Measurements from ENCODE around the gene SCYL3.
"Not testable (repeated sequence)": the region's sequence is repeated elsewhere in the genome, so short reads cannot be mapped to it uniquely, and the experiment has no call there.

Gene SCYL3, protein sequence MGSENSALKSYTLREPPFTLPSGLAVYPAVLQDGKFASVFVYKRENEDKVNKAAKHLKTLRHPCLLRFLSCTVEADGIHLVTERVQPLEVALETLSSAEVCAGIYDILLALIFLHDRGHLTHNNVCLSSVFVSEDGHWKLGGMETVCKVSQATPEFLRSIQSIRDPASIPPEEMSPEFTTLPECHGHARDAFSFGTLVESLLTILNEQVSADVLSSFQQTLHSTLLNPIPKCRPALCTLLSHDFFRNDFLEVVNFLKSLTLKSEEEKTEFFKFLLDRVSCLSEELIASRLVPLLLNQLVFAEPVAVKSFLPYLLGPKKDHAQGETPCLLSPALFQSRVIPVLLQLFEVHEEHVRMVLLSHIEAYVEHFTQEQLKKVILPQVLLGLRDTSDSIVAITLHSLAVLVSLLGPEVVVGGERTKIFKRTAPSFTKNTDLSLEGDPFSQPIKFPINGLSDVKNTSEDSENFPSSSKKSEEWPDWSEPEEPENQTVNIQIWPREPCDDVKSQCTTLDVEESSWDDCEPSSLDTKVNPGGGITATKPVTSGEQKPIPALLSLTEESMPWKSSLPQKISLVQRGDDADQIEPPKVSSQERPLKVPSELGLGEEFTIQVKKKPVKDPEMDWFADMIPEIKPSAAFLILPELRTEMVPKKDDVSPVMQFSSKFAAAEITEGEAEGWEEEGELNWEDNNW

GRCh38 chr1:169893645-169894423, at the start of gene SCYL3:
Gene SCYL3, minus strand, starts transcription at chr1:169893896. Its CDS starts 5,056 bp downstream, at chr1:169888840.
- peak; percentile 93 for DNase-seq (ENCODE audit: low read depth)

DNA sequence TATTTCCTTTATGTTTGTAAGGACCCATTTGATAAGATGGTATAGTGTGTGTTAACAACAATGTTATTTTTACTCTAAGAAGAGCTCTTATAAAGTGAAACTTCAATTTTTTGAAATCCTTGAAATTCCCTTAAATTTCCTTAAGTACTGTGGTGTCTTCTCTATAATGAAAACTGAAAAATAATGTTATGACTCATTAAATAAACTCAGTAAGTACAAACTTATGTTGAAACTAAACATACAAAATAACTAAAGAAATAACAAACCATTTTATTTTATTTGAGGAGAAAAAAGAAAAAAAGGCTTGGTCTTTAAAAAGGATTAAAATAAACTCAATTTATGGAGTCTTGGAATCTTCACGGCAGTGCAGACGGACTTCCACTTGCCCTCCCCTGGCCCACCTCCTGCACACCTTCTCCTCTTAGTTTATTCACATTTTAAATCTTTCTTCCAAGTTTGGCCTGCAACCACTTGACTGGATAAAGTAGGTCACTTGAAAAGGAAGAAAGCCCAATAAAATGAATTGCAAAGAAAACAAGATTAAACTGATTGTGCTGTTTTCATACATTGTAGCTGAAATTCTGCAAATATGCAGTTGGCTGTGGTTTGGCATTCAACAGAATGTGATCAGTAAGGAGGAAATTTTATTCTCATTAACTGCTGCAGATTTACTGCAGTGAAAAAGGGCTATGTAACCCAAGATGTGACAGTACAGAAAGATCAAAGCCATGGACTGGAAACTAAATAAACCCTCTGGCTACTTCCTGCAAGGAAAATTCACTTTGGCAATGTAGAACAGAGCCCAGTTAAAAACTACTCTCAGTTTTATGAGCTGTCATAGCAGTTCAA, 48.5 kb upstream of the SCYL3 start:
- DNase-seq (ENCODE audit: low read depth) = no peak

GRCh38 chr1:169933984-169934725, 40.5 kb upstream of the SCYL3 start:
- peak; percentile 81 for DNase-seq (ENCODE audit: low read depth)

DNA sequence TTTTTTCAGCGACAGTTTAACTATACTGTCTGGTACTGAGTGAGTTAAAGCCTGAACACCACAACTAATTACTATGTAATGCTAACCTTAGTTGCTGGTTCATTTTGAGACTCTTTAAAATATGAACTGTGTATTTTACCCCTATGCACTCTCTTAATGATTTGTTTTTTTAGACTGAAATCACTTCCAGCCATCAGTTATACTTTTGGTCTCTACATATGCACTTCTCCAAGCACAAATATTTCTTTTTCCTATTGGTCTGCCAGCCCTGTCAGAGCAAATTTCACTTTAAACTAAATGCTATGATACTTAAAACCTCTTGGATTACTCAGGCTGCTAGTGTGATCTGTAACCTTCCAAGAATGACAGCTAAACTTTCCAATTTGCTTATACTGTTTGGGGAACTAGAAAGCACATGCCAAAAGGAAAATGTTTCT, 38.1 kb upstream of the SCYL3 start:
- no peak for DNase-seq (ENCODE audit: low read depth)

DNA sequence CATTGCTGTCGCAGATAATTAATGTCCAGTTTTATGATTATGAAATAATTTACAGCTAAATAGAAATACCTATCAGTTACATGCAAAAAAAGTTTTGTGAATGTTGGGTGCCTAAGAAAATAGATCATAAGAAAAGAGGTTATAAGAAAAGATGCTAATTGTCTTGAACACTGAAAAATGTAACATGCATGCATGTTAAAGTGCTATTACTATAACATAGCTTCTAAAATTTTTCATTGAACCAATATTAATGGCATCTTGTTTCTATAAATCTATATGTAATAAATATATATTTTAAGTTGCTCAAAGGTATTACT, 35.5 kb upstream of the SCYL3 start:
- DNase-seq (ENCODE audit: low read depth) = no peak

DNA sequence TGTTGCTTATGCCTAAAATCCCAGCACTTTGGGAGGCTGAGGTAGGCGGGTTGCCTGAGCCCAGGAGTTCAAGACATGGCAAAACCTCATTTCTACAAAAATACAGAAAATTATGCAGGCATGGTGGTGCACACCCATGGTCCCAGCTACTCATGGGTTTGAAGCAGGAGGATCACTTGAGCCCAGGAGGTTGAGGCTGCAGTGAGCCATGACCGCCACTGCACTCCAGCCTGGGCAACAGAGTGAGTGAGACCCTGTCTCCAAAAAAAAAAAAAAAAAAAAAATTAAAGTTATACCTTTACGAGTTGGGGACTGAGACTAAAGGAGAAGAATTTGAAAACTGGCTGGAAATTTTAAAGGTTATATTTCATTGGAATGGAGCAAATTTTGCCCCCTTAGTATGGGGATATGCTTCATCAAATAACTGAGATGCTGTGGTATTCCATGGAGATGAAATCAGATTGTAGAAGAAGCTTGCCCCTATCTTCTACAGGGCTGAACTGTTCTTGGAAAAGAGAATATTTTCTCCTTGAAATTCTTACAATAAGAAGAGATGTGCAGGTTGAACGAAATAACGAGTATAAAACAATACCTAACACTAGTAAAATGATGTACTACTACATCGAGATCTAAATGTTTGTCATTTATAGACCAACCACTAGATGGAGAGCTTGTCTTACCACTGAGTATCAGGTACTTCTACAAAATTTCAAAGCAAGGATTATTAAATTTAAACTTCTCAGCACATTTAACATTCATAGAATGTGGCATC, 34.9 kb upstream of the SCYL3 start:
- peak; percentile 20 for DNase-seq (ENCODE audit: low read depth)

DNA sequence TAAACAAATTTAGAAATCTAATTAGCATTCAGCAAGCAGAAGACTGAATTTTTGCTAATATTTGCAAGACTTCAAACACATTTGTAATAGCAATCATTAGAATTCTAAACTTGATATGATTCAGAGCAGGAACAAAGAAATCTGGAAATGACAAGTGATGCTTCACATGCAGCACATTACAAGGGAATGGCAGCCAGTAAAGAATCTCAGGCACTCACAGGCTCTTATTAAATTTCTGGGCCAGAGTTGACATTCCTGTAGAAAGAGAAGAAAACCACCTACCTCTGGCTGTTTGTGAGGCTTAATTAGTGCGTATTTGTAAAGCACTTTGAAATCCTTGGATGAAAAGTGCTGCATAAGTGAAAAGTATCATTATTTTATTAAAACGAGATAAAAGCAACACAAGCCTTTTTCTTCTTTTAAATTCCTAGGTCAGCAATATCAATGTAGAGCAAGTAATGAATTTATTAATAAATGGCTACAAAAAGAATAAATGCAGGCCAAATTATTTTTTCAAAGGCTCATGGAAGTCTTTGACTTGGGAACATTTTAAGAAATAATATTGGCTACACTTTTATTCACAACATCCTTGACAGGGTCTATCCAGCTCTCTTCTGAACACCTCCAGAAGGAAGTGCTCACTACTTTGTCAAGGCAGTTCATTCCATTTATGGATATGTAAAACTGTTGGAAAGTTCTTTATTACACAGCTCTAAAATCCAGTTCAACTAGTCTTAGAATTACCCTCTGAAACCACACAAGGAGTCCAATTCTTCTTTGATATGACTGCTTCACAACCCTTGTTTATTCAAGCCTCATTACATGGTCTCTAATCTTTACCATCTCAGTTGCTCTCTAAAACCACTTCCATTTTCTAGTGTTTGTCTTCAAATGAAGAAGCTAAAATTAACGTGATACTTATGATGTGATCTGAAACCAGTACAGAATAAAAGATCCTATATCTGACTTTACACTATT, 32.1 kb upstream of the SCYL3 start:
- DNase-seq (ENCODE audit: low read depth) = no peak

GRCh38 chr1:169924829-169925228, 31.1 kb upstream of the SCYL3 start:
- no peak for DNase-seq (ENCODE audit: low read depth)

DNA sequence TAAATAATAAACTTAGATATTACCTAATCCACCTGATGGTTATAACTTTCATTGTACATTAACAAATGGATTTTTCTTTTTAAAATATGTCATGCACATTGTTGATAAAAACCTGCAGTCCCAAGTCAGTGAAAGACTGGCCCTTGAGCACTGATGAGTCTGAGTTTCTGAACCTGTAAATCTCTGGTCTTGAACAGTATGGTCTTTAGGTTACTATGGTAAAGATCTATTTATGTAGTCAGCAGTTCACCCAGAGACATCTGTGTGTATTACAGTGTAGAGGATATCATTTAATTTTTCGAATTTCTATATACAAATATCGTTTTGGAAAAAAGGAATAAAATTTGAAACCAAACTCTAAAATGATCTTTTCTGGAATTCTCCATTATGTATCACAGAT, 30.4 kb upstream of the SCYL3 start:
- no peak for DNase-seq (ENCODE audit: low read depth)

GRCh38 chr1:169921080-169921479, 27.4 kb upstream of the SCYL3 start:
- no peak for DNase-seq (ENCODE audit: low read depth)

DNA sequence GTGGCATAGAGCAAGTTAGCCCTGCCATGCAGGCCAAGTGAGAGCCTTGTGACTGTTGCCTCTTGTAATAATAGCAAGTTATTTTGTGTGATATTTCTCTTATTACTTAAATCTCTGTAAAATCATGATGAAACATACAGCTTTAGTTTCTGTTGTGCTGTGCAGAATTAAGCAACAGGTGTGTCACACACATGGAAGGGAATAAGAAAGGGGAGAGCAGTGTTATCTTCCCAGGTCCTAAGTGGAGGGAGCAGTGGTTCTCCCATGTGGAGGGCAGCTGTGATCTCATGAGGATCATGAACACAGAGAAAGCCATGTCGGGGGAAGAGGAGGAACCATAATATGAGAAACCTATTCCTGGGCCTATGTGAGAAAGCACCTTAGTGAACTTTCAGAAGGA, 25.2 kb upstream of the SCYL3 start:
- no peak for DNase-seq (ENCODE audit: low read depth)

DNA sequence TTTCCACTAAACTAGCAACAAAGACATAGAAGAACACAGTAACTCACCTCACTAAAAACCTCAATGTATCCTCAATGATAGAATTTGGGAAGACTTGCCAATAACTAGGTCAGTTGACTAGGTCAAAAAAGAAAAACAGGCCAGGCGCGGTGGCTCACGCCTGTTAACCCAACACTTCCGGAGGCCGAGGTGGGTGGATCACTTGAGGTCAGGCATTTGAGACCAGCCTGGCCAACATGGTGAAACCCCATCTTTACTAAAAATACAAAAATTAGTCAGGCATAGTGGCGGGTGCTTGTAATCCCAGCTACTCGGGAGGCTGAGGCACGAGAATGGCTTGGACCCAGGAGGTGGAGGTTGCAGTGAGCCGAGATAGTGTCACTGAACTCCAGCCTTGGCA, 24.5 kb upstream of the SCYL3 start:
- not testable (repeated sequence) for DNase-seq (ENCODE audit: low read depth)

DNA sequence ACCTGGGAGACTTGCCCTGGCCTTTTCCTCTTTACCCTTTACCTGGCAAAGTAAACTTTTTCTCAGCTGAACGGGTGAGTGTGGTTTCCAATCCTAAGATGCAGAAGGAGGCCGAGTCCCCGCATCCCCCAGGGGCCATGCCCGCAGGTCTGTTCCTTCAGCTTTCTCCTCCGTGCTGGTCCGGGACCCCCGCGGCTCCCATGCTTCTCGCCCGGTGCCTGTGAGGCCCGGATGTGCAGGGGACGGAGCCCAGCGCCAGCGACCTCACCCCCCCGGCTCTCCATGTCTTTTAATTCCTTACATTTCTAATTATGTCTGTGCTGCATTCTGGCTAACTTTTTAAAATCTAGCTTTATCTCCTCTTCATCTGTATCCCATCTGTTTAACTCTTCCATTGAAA, 21.5 kb upstream of the SCYL3 start:
- no peak for DNase-seq (ENCODE audit: low read depth)

DNA sequence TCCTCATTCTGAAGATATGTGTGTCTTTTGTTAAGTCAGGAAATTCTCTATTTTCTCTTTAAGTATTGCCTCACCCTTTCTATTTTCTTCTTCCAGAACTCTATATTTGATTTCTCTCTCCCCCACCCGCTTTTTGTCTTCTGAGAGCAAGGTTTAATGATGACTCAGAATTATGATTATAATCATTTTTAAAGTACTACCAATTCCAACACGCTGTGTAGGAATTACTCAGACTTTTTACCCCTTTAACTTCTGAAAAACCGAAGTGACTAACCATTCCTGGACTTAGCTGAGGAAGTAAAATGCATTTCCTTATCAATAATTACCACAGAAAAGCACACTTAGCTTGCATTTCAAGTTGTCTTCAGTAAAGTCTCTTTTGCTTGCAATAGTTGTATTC, 20.8 kb upstream of the SCYL3 start:
- no peak for DNase-seq (ENCODE audit: low read depth)

GRCh38 chr1:169909499-169909898, 15.8 kb upstream of the SCYL3 start:
- no peak for DNase-seq (ENCODE audit: low read depth)

DNA sequence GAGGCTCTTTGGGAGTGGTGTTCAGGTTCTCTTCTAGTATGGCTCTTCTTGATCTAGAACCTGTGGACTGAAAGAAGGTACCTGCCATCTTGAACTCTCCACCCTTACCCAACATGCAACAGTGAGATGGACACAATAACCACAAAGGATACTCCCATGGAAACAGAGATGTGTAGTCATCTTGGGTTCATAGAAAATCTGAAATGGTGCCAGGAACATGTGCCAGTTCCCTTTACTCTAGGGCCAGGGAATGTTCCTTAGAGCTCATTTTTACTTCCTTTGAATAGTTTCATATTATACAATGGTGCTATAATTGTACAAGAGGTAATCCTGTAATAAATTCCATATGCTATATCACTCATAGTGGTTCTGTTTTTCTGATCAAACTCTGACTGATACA, 13.2 kb upstream of the SCYL3 start:
- no peak for DNase-seq (ENCODE audit: low read depth)

- no peak for DNase-seq (ENCODE audit: low read depth)
Measured at GRCh38 chr1:169904834-169905233, 11.1 kb upstream of the SCYL3 start.

DNA sequence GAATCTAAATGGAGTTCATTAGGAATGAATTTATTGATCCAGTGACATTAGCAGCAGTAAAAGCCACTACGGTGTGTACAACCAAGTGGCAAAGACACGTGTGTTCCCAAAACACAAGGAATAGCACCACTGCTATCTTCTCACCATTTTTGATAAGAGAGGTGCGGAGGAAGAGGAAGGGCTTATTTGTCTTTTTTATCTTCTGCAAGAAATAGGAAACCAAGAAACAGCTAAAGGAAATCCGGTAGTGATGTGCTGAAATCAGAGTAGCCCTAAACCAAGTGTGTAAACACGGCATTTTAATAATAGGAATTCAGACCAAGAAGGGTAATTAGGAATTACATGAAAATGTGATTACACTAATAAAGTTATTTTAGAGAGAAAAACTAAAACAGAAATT, 9.1 kb upstream of the SCYL3 start:
- no peak for DNase-seq (ENCODE audit: low read depth)

DNA sequence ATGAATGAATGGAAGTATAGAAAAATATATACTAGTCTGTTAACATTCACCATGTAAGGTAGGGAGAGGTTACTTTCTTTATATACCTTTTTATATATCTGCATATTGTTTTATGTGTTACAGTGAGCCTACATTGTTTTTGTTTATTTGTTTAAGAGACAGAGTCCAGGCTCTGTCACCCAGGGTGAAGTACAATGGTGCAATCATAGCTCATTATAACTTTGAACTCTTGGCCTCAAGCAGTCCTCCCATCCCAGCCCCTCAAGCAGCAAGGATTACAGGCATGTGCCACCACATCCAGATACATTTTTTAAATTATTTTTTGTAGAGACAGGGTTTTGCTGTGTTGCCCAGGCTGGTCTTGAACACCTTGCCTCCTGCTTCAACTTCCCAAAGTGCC, 7.4 kb upstream of the SCYL3 start:
- no peak for DNase-seq (ENCODE audit: low read depth)

Data from HS-27A (cell line).